T-helper 2 cell (primary cell): ENCODE results near the gene ARHGAP4.

Experiments
- DNase-seq, 5 experiments: peaks; one replicate each; pipeline versions ENCODE4 v3.0.0 to v3.0.0-alpha.2; 2012 to 2022

The ARHGAP4 gene

DNA sequence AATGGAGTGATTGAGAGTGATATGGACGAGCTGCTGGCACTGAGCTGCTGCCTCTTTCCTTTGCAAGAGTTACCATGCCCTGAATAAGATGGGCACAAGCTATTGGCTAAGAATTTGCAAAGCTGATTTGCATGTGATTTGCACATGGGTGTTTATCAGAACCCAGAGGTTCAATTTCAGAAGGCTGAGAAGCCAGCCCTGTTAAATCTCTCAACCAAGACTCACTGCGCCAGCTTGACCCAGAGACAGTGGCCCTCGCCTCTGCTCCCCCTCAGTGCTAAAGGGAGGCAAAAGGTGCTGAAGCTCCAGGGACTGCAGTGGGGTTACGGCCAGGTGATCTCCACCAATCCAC lies 701 bp downstream of the ARHGAP4 start:
- DNase-seq: peak in 1 of 5 experiments; percentile 83

GRCh38 chrX:153924149-153924861 lies 1.8 kb downstream of the ARHGAP4 start:
- DNase-seq: peak in 3 of 5 experiments; percentile 36 to 60 (median 48)

DNA sequence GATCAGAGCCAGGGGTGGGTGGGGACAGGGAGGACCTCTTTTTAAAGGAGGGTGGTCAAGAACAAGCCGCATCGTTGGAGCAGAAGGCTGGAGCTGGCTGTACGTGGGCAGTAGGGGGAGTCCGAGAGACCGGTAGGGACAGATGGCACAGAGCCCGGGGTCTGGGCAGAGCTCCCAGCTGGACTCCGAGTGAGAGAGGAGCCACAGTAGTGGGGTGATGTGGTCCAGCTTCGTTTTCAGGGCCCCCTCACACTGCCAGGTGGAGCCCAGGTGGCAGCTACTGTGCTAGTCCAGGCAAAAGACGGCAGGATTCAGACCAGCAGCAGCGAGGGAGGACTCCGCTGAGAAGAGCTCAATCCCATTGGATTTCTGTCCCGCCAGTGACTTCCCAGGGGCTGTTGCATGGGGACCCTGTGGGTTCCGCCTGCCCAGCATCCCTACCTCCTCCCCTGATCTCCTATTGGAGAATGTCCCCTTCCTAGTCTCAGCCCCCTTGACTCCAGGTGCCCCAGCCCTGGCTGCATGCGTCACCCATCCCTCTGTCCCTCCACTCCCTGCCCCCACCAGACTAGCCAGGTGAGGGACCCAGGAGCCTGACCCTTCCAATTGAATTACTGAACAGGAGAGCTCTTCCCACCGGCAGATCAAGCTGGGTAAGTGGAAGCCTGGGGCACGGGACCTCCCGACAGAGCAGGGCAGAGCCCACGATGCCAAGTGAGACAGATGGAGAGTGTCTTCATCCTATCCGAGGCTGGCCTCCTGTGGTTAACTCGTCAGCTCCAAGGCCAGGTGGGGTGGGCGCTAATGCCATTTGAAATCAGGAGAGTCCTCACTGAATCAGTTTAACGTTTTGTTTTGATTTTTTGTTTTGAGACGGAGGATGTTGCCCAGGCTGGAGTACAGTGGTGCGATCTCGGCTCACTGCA lies 2.9 kb downstream of the ARHGAP4 start:
- DNase-seq: no peak

DNA sequence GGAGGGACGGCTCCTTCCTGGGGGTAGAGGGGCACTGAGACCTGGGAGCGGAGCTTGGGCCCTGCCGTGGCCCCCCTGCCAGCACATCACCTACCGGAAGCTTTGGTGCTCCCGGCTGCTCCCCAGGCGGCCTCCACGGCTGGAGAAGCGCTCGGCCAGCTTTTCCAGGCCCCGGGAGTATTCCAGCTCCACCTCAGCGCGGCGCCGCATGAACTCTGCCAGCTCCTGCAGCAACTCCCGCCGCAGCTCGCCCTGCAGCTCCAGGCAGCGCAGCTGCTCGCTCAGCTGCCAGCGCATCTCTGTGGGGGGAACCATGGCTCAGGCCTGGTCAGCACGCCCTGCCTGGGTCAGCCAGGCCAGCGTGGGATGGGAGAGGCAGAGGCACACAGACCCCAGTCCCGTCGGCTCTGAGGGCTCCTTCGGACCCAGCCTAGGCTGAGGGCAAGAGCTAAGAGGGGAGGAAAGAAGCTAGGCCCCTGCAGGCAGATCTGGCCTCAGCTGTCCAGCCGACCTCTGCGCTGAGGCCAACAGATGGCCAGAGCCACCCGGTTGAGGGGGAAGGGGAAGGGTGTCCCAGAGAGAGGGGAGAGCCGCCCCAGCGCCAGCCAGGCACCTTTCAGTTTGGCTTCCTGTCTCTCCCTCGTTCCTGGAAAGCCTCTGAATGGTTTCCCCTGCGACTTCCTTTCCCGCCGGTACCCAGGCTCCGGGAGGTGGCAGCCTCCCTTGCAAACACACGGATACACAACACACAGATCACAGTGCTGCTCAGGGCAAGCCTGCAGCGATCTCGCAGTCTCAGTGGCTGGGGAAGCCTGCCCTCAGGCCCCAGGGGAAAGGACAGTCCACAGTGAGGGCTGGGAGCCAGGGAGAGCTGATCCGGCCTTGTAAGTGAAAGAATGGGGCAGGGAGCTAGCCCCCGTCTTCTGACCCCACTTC lies 4.3 kb downstream of the ARHGAP4 start:
- DNase-seq: no peak

DNA sequence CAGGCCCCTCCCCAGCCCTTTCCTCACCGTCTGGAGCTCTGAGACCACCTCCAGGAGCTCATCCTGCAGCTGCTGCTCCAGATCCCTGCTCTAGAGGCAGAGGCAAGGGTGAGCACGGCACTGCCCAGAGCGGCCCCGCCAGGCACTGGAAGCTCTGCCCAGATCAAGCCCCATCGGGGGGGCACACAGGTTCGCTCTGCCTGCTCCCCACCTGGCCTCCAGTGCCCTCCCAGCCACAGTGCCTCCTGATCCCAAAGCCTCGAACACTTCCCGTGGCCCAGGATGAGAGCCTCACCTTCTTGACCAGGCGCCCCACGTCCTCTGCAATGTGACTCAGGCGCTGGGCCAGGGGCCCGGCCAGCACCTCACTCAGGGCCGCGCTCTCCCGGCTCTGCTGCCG lies 5.0 kb downstream of the ARHGAP4 start:
- no peak for DNase-seq

DNA sequence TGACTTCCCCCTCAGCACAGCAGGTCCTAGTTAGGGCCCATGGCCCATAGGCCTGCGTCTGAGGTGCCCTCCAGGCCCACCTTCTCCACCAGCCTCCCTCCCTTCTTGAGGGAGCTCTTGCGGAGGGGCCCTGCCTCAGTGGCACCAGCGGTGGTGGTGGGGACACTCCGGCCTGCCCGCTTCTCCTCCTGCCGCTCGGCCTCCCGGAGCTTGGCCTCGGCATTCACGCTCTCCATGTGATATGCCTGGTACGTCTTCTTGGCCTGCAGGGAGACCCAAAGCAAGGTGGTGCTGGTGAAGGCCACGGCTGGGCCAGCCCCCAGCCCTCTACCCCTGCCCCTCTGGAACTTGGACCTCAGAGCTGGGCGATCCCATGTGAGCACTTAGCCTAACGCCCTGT lies 5.5 kb downstream of the ARHGAP4 start:
- DNase-seq: no peak

GRCh38 chrX:153919281-153919680 lies 6.8 kb downstream of the ARHGAP4 start:
- DNase-seq: no peak

DNA sequence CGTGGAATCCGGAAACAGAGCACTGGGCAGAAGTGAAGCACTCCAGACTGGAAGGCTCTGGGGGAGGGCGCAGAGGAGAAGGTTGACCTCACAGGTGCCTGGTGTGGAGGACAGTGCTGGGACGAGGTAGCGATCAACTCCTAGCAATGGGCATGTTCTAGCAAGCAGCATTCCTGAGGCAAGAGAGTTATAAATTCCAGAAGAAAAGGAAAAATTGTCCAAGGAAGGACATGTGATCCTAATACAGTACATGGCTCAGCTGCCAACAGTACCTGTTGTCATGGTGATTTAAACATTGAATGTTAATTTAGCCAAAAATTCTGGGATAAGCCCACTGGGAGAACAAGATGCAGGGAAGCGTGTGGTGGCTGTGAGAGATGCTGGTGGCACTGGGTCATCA lies 8.2 kb downstream of the ARHGAP4 start:
- no peak for DNase-seq

DNA sequence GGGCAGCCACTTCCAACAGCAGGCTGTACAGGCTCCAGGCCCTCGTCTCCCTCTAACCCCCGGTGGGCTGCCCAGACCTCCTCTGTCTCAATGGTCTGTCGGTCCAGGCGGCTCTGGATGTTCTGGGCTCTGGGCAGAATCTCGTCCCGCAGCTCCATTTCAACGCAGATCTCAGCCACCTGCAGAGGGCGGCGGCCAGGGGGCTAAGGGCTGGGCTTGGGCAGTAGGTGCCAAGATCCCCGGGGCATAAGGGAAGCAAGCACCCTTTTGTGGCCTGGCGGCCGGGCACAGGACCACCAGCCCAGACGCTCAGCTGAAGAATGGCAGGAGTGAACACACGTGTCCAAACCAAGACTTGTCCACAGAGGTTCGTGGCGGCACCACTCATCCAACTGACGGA lies 12.4 kb downstream of the ARHGAP4 start:
- no peak for DNase-seq

GRCh38 chrX:153913211-153913610 lies 12.9 kb downstream of the ARHGAP4 start:
- no peak for DNase-seq

DNA sequence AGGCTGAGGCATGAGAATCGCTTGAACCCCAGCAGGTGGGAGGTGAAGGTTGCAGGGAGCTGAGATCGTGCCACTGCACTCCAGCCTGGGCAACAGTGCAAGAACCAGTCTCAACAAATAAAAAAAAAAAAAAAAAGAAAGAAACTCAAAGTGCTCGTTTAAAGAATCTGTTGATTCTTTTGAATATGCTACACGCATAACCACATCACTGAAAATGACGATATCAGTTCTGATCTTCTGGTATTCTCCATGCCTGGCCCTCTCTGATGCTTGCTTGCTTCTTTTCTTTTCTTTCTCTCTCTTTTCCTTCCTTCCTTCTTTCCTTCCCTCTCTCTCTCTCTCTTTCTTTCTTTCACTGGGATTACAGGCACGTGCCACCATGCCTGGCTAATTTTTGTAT lies 14.3 kb downstream of the ARHGAP4 start:
- no peak for DNase-seq

- no peak for DNase-seq
Observed at GRCh38 chrX:153910446-153910845, 15.6 kb downstream of the ARHGAP4 start.

- no peak for DNase-seq
Observed at GRCh38 chrX:153909980-153910360, 16.1 kb downstream of the ARHGAP4 start.

GRCh38 chrX:153909024-153909979 lies 16.8 kb downstream of the ARHGAP4 start:
- no peak for DNase-seq

DNA sequence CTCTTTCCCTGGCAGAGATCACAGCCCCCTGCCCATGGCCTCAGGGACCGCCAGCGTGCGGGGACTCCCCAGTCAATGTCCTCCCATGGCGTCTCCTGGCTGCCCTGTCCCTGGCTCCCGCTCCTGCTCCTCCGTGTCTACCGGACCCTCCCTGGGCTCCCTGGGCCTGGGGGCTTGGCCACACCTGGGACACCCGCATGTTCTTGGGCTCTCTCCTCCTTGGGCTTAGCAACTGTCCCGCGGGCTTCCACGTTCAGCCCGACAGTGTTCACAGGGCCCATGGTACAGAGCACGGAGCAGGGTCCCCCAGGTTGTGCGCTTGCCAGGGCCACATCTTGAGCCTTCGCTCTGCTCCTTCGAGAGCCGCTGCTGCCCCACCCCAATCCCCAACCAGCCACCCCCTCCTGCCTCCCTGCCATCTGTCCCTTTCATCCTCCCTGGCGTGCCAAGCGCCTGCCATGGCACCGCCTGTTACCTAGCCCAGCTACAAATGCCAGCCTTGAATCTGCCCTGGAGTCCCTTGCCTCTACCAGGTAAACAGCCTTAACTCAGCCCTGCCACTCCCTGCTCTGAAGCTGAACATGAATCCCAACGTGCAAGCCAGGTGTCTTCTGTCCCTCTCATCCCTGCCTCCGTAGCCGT lies 17.7 kb downstream of the ARHGAP4 start:
- DNase-seq: no peak

GRCh38 chrX:153907456-153907855 lies 18.6 kb downstream of the ARHGAP4 start:
- DNase-seq: no peak

- DNase-seq: peak in 2 of 5 experiments; percentile 53 to 64
Observed at GRCh38 chrX:153906126-153906917, 19.7 kb downstream of the ARHGAP4 start.

- no peak for DNase-seq
Observed at GRCh38 chrX:153905481-153906095, 20.5 kb downstream of the ARHGAP4 start.

DNA sequence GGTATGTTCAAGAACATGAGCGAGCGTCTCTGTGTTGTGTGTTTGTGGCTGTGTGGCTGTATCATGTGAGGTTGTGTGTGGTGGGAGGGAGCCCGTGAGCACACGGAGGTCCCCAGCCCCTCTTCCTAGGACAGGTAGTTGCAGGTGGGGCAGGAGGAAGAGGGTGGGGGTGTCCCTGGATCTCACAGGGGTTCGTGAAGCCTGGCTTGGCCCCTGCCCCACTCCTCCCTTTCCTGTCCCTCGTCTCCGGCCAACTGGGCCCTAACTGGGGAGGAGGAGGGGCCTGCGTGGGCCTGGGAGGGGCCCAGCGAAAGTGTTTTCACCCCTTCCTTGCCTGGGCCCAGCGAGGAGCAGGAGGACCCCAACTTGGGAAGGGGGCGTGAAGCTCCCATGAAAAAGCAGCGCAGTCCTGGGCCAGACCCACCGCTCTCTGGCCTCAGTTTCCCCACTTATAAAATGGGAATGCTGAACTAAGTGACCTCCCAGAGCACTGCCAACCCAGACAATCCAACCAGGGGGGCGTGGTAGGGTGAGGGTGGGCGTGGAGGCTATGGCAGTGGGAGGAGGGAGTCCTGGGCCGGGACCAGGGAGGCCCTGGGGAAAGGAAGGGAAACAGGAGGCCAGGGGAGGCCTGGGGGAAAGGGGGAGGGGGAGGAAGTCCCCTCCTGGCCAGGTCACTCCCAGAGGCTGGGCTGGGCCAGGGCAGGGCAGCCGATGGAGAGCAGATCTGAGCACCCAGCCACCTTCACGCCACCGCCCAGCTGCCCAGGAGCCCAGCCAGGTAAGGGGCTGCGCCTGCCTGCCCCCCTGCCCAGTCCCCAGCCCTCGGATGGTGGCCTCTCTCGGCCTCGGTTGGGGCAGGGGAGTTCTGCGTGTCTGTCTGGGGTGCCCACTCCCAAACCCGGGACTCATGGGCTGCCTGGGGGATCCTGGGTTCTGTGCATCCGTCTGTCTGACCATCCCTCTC lies 21.8 kb downstream of the ARHGAP4 start, which contains the start of gene AVPR2:
Gene AVPR2, plus strand, starts transcription at position 683 of the 967 bp plus-strand sequence. CDS start 473 bp downstream, outside the sequence.
- DNase-seq: peak in 1 of 5 experiments; percentile 47
